ENCODE measurements around the gene MOV10. TPM values are rescaled to one million over a fixed set of nuclear protein-coding genes. Genes with fewer than 3 reads are reported as not detected.

Gene MOV10
- total and polyA plus RNA-seq, 10 of the 15 experiments (the other 5 are each of a cell fraction or from before 2014, with no cell fraction given): 21.0 to 80.3 (median 49.8) TPM

DNA sequence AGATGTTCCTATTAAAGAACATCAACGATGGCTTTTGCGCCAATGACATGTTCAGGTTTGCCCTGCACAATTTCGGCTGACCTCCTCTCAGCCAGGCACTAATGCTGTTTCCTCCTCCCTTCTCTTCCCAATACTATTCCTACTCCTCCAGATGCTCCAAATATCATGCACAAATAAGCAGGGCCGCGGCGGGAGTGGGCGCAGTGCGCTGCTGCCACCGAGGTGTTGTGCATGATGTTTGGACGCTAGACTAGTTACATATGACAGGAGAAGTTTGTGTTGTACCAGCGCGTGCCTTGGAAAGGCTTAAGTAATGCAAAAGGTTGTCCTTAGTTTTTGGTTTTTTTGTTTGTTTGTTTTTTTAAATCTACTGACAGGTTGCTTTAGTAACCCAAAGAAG, 73.9 kb downstream of the MOV10 start:
- H3K4me1 ChIP-seq (ENCODE audit: control insufficient read depth, insufficient read depth, low read length): no peaks in the 10 kb centered on the region
- ChIA-PET CTCF (interaction anchor here (0.5 kb wide), 1 partner anchor 1543 kb away, joined by 4 read pairs; no protein-coding TSS in a partner anchor), POLR2A (no interaction called here), RAD21 (ENCODE audit: unreplicated experiment) (no interaction called here), SMC1A (ENCODE audit: uncharacterized antibody, unreplicated experiment) (no interaction called here)
- FAIRE-seq (no peak), ATAC-seq (no peak), DNase-seq (ENCODE audit: low read depth, low spot score) (no peak)
- 82% methylated on average over 12 of the region's 12 CpGs for WGBS (ENCODE audit: insufficient coverage, insufficient replicate concordance, low lambda C conversion rate, missing lambda C conversion rate)
- no peaks in the 10 kb centered on the region for H4K20me1 ChIP-seq (ENCODE audit: control insufficient read depth, insufficient read depth)
- no peak overlapping the region for H3K4me2 ChIP-seq (ENCODE audit: control insufficient read depth, insufficient read depth)
- H3K27ac ChIP-seq (ENCODE audit: control insufficient read depth, insufficient read depth): no peak overlapping the region
- no peak overlapping the region for H3K4me3 ChIP-seq
- TF ChIP-seq MEF2B (IDR thresholded peaks at IDR 0.05; ENCODE audit: partially characterized antibody, poor library complexity, severe bottlenecking): no peak
- TF ChIP-seq RBBP5 (conservative IDR thresholded peaks at IDR 0.05): no peak
- no peak for TF ChIP-seq PAX5 (IDR thresholded peaks at IDR 0.05; ENCODE audit: borderline replicate concordance, low read depth, low read length)
- TF ChIP-seq ZNF274 (IDR thresholded peaks at IDR 0.05; ENCODE audit: insufficient read depth, insufficient read length): no peak
- no peak for TF ChIP-seq NFXL1 (IDR thresholded peaks at IDR 0.05; ENCODE audit: borderline replicate concordance)
- TF ChIP-seq ZNF24 (IDR thresholded peaks at IDR 0.05): no peak
- TF ChIP-seq, protein P1, sequence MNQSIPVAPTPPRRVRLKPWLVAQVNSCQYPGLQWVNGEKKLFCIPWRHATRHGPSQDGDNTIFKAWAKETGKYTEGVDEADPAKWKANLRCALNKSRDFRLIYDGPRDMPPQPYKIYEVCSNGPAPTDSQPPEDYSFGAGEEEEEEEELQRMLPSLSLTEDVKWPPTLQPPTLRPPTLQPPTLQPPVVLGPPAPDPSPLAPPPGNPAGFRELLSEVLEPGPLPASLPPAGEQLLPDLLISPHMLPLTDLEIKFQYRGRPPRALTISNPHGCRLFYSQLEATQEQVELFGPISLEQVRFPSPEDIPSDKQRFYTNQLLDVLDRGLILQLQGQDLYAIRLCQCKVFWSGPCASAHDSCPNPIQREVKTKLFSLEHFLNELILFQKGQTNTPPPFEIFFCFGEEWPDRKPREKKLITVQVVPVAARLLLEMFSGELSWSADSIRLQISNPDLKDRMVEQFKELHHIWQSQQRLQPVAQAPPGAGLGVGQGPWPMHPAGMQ (IDR thresholded peaks at IDR 0.05; ENCODE audit: borderline replicate concordance): no peak
- no peak for TF ChIP-seq NFIC (IDR thresholded peaks at IDR 0.05; ENCODE audit: low read depth, low read length)
- no peak for TF ChIP-seq NBN (IDR thresholded peaks at IDR 0.05)
- no peak for TF ChIP-seq KDM1A (IDR thresholded peaks at IDR 0.05; ENCODE audit: borderline replicate concordance)
- TF ChIP-seq TAF1 (IDR thresholded peaks at IDR 0.05; ENCODE audit: borderline replicate concordance, low read depth, low read length): no peak
- no peak for TF ChIP-seq MTA2 (IDR thresholded peaks at IDR 0.05; ENCODE audit: low read depth)
- BruUV-seq (replicated peaks): no TSS peak
- H2AFZ ChIP-seq (ENCODE audit: control insufficient read depth, low read depth, low read length): no peak overlapping the region
- in situ Hi-C loops (cut with MboI): no loop called here
- no peak overlapping the region for H3K9ac ChIP-seq (ENCODE audit: control insufficient read depth, insufficient read depth, low read length)
- no peaks in the 10 kb centered on the region for H3K9me3 ChIP-seq (replicated peaks; ENCODE audit: control insufficient read depth, insufficient read depth, low read length)
- no peaks in the 10 kb centered on the region for H3K36me3 ChIP-seq (ENCODE audit: control insufficient read depth in 2 of 2, insufficient read depth in 2 of 2, low read length in 1 of 2)
- intact Hi-C loops (cut with micrococcal nuclease; ENCODE audit: unreplicated experiment): no loop called here
- peaks cover 0 to 5% of the 10 kb centered on the region in 2 experiments; a peak in 2 of 4 replicates for H3K27me3 ChIP-seq (replicated peaks in 1 of 2; ENCODE audit: control insufficient read depth in 2 of 2, insufficient read depth in 2 of 2, low read length in 1 of 2)
- no peaks in the 10 kb centered on the region for H3K79me2 ChIP-seq (ENCODE audit: control insufficient read depth, insufficient read depth, low read length)

Small RNAs within 50 kb of the gene (small RNA-seq; reads per million reads assigned to genes)
- gene RNU7-70P: not detected

Other genes starting within 250 kb of the MOV10 start
- under 0.01 and 0.11 TPM in 2 replicates for gene WNT2B, start 165.7 kb upstream of the MOV10 start, total RNA-seq (2014; rRNA removed)
- gene WNT2B, start 165.7 kb upstream of the MOV10 start, total RNA-seq (2014; rRNA removed; fragmentation: Illumina TruSeq; extraction: Trizol): 0.18 and 0.31 TPM in 2 replicates
- gene WNT2B, start 165.7 kb upstream of the MOV10 start, total RNA-seq (2021): 0.11 and 0.15 TPM in 2 replicates
- gene WNT2B, start 165.7 kb upstream of the MOV10 start, polyA plus RNA-seq (2011; rRNA removed): 1.1 and 1.5 TPM in 2 replicates
- 0.10 and 0.16 TPM in 2 replicates for gene WNT2B, start 165.7 kb upstream of the MOV10 start, polyA plus RNA-seq (2014; fragmentation: Illumina TruSeq; extraction: Trizol)
- gene WNT2B, start 165.7 kb upstream of the MOV10 start, polyA plus RNA-seq (2014; fragmentation: Nextera tagmentation; extraction: Ambion mirVana): under 1 TPM; 0.02 to 0.08 TPM
- gene WNT2B, start 165.7 kb upstream of the MOV10 start, polyA plus RNA-seq (2014; rRNA removed): 0.13 and 0.26 TPM in 2 replicates
- under 1 TPM; 0.12 to 0.23 TPM for gene WNT2B, start 165.7 kb upstream of the MOV10 start, polyA plus RNA-seq (2016; fragmentation: Nextera tagmentation; extraction: Ambion mirVana)
- gene ST7L, start 55.5 kb upstream of the MOV10 start, total RNA-seq (2014; rRNA removed): 8.3 and 9.9 TPM in 2 replicates
- gene ST7L, start 55.5 kb upstream of the MOV10 start, total RNA-seq (2014; rRNA removed; fragmentation: Illumina TruSeq; extraction: Trizol): 11.8 and 12.5 TPM in 2 replicates
- 6.0 and 7.6 TPM in 2 replicates for gene ST7L, start 55.5 kb upstream of the MOV10 start, total RNA-seq (2021)
- 13.1 and 17.8 TPM in 2 replicates for gene ST7L, start 55.5 kb upstream of the MOV10 start, polyA plus RNA-seq (2011; rRNA removed)
- 7.8 and 10.2 TPM in 2 replicates for gene ST7L, start 55.5 kb upstream of the MOV10 start, polyA plus RNA-seq (2014; fragmentation: Illumina TruSeq; extraction: Trizol)
- gene ST7L, start 55.5 kb upstream of the MOV10 start, polyA plus RNA-seq (2014; fragmentation: Nextera tagmentation; extraction: Ambion mirVana): 1 to 10 TPM; 3.6 to 5.4 TPM
- 7.0 and 11.7 TPM in 2 replicates for gene ST7L, start 55.5 kb upstream of the MOV10 start, polyA plus RNA-seq (2014; rRNA removed)
- gene ST7L, start 55.5 kb upstream of the MOV10 start, polyA plus RNA-seq (2016; fragmentation: Nextera tagmentation; extraction: Ambion mirVana): 10 to 100 TPM; 12.0 to 13.7 TPM
- 231 and 289 TPM in 2 replicates for gene CAPZA1, start 54.8 kb upstream of the MOV10 start, total RNA-seq (2014; rRNA removed)
- gene CAPZA1, start 54.8 kb upstream of the MOV10 start, total RNA-seq (2014; rRNA removed; fragmentation: Illumina TruSeq; extraction: Trizol): 248 TPM in 2 replicates
- 211 and 216 TPM in 2 replicates for gene CAPZA1, start 54.8 kb upstream of the MOV10 start, total RNA-seq (2021)
- gene CAPZA1, start 54.8 kb upstream of the MOV10 start, polyA plus RNA-seq (2011; rRNA removed): 289 and 478 TPM in 2 replicates
- 268 and 330 TPM in 2 replicates for gene CAPZA1, start 54.8 kb upstream of the MOV10 start, polyA plus RNA-seq (2014; fragmentation: Illumina TruSeq; extraction: Trizol)
- gene CAPZA1, start 54.8 kb upstream of the MOV10 start, polyA plus RNA-seq (2014; fragmentation: Nextera tagmentation; extraction: Ambion mirVana): 100 to 1,000 TPM; 401 to 886 TPM
- gene CAPZA1, start 54.8 kb upstream of the MOV10 start, polyA plus RNA-seq (2014; rRNA removed): 179 and 187 TPM in 2 replicates
- 100 to 1,000 TPM; 394 to 404 TPM for gene CAPZA1, start 54.8 kb upstream of the MOV10 start, polyA plus RNA-seq (2016; fragmentation: Nextera tagmentation; extraction: Ambion mirVana)
- 178 and 187 TPM in 2 replicates for gene RHOC, start 32.5 kb downstream of the MOV10 start, total RNA-seq (2014; rRNA removed)
- 183 TPM in 2 replicates for gene RHOC, start 32.5 kb downstream of the MOV10 start, total RNA-seq (2014; rRNA removed; fragmentation: Illumina TruSeq; extraction: Trizol)
- 138 and 142 TPM in 2 replicates for gene RHOC, start 32.5 kb downstream of the MOV10 start, total RNA-seq (2021)
- 258 and 371 TPM in 2 replicates for gene RHOC, start 32.5 kb downstream of the MOV10 start, polyA plus RNA-seq (2011; rRNA removed)
- gene RHOC, start 32.5 kb downstream of the MOV10 start, polyA plus RNA-seq (2014; fragmentation: Illumina TruSeq; extraction: Trizol): 316 and 336 TPM in 2 replicates
- gene RHOC, start 32.5 kb downstream of the MOV10 start, polyA plus RNA-seq (2014; fragmentation: Nextera tagmentation; extraction: Ambion mirVana): 10 to 100 TPM; 20.6 to 37.9 TPM
- 232 and 264 TPM in 2 replicates for gene RHOC, start 32.5 kb downstream of the MOV10 start, polyA plus RNA-seq (2014; rRNA removed)
- gene RHOC, start 32.5 kb downstream of the MOV10 start, polyA plus RNA-seq (2016; fragmentation: Nextera tagmentation; extraction: Ambion mirVana): 100 to 1,000 TPM; 118 to 130 TPM
- 0.76 and 1.4 TPM in 2 replicates for gene PPM1J, start 40.7 kb downstream of the MOV10 start, total RNA-seq (2014; rRNA removed)
- 0.32 and 0.45 TPM in 2 replicates for gene PPM1J, start 40.7 kb downstream of the MOV10 start, total RNA-seq (2014; rRNA removed; fragmentation: Illumina TruSeq; extraction: Trizol)
- 0.59 and 1.5 TPM in 2 replicates for gene PPM1J, start 40.7 kb downstream of the MOV10 start, total RNA-seq (2021)
- 0.88 and 1.6 TPM in 2 replicates for gene PPM1J, start 40.7 kb downstream of the MOV10 start, polyA plus RNA-seq (2011; rRNA removed)
- gene PPM1J, start 40.7 kb downstream of the MOV10 start, polyA plus RNA-seq (2014; fragmentation: Illumina TruSeq; extraction: Trizol): 0.19 and 0.71 TPM in 2 replicates
- under 1 TPM in 1 of 2 experiments, not detected in 1; 0.07 TPM for gene PPM1J, start 40.7 kb downstream of the MOV10 start, polyA plus RNA-seq (2014; fragmentation: Nextera tagmentation; extraction: Ambion mirVana)
- 1.3 and 1.8 TPM in 2 replicates for gene PPM1J, start 40.7 kb downstream of the MOV10 start, polyA plus RNA-seq (2014; rRNA removed)
- gene PPM1J, start 40.7 kb downstream of the MOV10 start, polyA plus RNA-seq (2016; fragmentation: Nextera tagmentation; extraction: Ambion mirVana): under 1 TPM; 0.25 to 0.34 TPM

Data from GM12878 (cell line).